Gastrocnemius medialis (tissue), 4 donors: ENCODE measurements around the gene KYNU. TPM values are rescaled to one million over a fixed set of nuclear protein-coding genes. Genes with fewer than 3 reads are reported as not detected.

Experiments used
- ATAC-seq, 2 donors: fragments of 150-250 bp; one replicate each; pipeline ENCODE4 v1.9.1; 2016
- DNase-seq, 2 donors: peaks; one replicate each; pipeline ENCODE4 v3.0.0-alpha.2; 2019
- H3K27ac ChIP-seq, 4 donors: fragments of 200-600 bp; sonication (generic); 1 replicate in 1 of 4; 2 replicates in 3 of 4; pipeline ENCODE4 v1.5.1; 2016 to 2018; ENCODE audit warnings: mild to moderate bottlenecking in 2 of 4, moderate library complexity in 1 of 4
- H3K27me3 ChIP-seq, 3 donors: fragments of 200-600 bp; sonication (generic) in 2 of 3; 1 replicate in 1 of 3; 2 replicates in 2 of 3; pipeline versions ENCODE4 v1.5.1 to v1.6.0; 2016 to 2019; ENCODE audit warnings: mild to moderate bottlenecking in 1 of 3, moderate library complexity in 1 of 3
- H3K36me3 ChIP-seq, 2 donors: fragments of 200-600 bp; sonication (generic) in 1 of 2; one replicate each; pipeline ENCODE4 v1.5.1; 2017 to 2018
- H3K4me1 ChIP-seq, 2 donors: fragments of 200-600 bp; sonication (generic) in 1 of 2; one replicate each; pipeline ENCODE4 v1.5.1; 2016 to 2017; ENCODE audit warnings: mild to moderate bottlenecking in 2 of 2
- H3K4me3 ChIP-seq, 4 donors: fragments of 200-600 bp; sonication (generic) in 3 of 4; 1 replicate in 1 of 4; 2 replicates in 3 of 4; pipeline ENCODE4 v1.5.1; 2016 to 2019; ENCODE audit warnings: mild to moderate bottlenecking in 2 of 4
- H3K9me3 ChIP-seq, 3 donors: fragments of 200-600 bp; sonication (generic) in 2 of 3; 1 replicate in 1 of 3; 2 replicates in 2 of 3; pipeline ENCODE4 v1.5.1; 2016 to 2019
- POLR2A ChIP-seq, 2 donors: fragments of 450-650 bp; IDR thresholded peaks; one replicate each; pipeline ENCODE4 v1.6.1; 2017; ENCODE audit warnings: antibody characterized with exemption in 2 of 2, mild to moderate bottlenecking in 2 of 2, moderate library complexity in 2 of 2
- in situ Hi-C, 4 donors: fragments of 200-750 bp; cut with MboI; loops; one replicate each; pipeline versions ENCODE4 v1.15.0 to v1.8.0; 2017; ENCODE audit warnings: low sequenced_read_pairs in 4 of 4
- intact Hi-C: fragments of 100-400 bp; cut with DNase I; formaldehyde crosslinking; loops from one replicate; pipeline ENCODE4 v1.15.1; 2023; ENCODE audit warnings: low total_unique reads
- total RNA-seq, 4 donors: library from RNA; depleted of rRNA; stranded (reverse); fragments of >200 nt; gene quantifications; one replicate each; pipeline versions ENCODE4 v1.1.0 to v1.2.3, GENCODE V29; 2016
- TF ChIP-seq, protein P1 (sequence below), 5 experiments: fragments of 450-650 bp in 3 of 5; fragments of 200-600 bp in 2 of 5; sonication (generic) in 2 of 5; IDR thresholded peaks in 4 of 5; conservative IDR thresholded peaks in 1 of 5; 1 replicate in 4 of 5; 2 replicates in 1 of 5; pipeline ENCODE4 v1.5.1; 2016 to 2019; ENCODE audit warnings: antibody characterized with exemption in 5 of 5, mild to moderate bottlenecking in 3 of 5, moderate library complexity in 3 of 5

KYNU gene
- total RNA-seq, 4 donors from 2014 or later, result 0.46 to 2.0 (median 0.61) TPM; not detected in 1

DNA sequence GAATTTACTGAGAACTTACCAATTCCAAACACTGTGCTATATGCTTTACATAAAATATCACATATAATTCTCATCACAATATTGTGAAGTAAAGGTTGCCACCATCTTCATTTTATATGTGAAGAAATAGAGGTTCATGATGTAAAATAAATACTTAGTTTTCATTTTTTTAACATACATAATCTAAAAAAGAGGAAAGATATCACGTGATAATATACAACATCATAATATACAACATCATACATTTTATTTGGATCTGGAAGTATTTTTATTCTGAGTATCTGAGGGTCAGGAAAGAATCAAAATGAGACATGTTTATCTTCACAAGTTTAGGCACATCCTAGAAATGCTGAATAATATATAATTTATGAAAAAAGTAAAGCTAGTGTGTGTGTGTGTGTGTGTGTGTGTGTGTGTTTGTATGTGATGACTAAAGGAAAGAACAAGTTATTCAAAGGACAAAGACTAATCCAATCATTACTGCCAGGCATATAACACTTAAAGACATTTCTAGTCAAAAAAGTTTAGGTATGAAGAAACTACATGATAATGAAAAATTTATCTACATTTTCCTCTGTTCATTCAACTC lies 186.2 kb downstream of the KYNU start:
- DNase-seq (no peak), ATAC-seq (no peak)
- H3K4me3 ChIP-seq, result no peak overlapping the region
- H3K9me3 ChIP-seq, result no peaks in the 10 kb centered on the region
- no peaks in the 10 kb centered on the region for H3K4me1 ChIP-seq
- no peak overlapping the region for H3K27ac ChIP-seq
- in situ Hi-C loops, result no loop called here
- intact Hi-C loops, result no loop called here
- no peaks in the 10 kb centered on the region for H3K27me3 ChIP-seq
- TF ChIP-seq, protein P1, sequence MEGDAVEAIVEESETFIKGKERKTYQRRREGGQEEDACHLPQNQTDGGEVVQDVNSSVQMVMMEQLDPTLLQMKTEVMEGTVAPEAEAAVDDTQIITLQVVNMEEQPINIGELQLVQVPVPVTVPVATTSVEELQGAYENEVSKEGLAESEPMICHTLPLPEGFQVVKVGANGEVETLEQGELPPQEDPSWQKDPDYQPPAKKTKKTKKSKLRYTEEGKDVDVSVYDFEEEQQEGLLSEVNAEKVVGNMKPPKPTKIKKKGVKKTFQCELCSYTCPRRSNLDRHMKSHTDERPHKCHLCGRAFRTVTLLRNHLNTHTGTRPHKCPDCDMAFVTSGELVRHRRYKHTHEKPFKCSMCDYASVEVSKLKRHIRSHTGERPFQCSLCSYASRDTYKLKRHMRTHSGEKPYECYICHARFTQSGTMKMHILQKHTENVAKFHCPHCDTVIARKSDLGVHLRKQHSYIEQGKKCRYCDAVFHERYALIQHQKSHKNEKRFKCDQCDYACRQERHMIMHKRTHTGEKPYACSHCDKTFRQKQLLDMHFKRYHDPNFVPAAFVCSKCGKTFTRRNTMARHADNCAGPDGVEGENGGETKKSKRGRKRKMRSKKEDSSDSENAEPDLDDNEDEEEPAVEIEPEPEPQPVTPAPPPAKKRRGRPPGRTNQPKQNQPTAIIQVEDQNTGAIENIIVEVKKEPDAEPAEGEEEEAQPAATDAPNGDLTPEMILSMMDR (IDR thresholded peaks at IDR 0.05 in 4 of 5, conservative IDR thresholded peaks at IDR 0.05 in 1 of 5), result no peak
- no peak for TF ChIP-seq POLR2A (IDR thresholded peaks at IDR 0.05)
- H3K36me3 ChIP-seq, result no peaks in the 10 kb centered on the region

DNA sequence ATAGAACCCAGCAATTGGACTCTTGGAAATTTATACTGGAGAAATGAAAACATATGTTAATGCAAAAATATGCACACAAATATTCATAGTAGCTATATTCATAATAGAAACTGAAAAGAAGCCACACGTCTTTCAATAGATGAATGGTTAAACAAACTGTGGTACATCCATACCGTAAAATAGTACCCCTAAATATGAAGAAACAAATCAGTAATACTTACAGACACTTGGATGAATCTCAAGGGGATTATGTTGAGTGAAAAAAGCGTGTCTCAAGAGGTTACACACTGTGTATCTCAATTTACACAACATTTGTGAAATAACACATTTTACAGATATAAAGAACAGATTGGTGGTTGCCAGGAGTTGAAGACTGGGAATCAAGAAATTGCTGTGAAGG lies 190.6 kb downstream of the KYNU start:
- DNase-seq (no peak), ATAC-seq (no peak)
- Histone ChIP-seq H3K27me3 (no peaks in the 10 kb centered on the region), H3K4me3 (no peak overlapping the region), H3K36me3 (no peaks in the 10 kb centered on the region), H3K9me3 (no peaks in the 10 kb centered on the region), H3K27ac (no peak overlapping the region), H3K4me1 (no peaks in the 10 kb centered on the region)
- intact Hi-C loops (no loop called here), in situ Hi-C loops (no loop called here)
- TF ChIP-seq, protein P1 (IDR thresholded peaks at IDR 0.05 in 4 of 5, conservative IDR thresholded peaks at IDR 0.05 in 1 of 5), result no peak
- no peak for TF ChIP-seq POLR2A (IDR thresholded peaks at IDR 0.05)

DNA sequence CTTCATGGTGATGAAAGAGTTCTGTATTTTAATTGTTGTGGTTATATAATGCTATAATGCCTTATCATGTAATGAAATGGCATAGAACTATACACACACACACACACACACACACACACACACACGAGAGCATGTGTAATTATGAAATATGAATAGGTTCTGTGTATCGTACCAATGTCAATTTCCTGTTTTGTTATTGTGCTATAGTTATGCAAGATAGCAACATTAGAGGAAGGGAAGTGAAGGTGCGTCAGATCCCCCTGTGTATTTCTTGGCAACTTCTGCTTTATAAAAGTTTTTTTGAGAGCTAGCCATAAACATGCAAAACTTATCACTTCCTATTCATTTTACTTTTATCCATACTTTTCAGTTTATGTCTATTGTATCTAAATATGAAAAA lies 191.0 kb downstream of the KYNU start:
- Histone ChIP-seq H3K9me3 (no peaks in the 10 kb centered on the region), H3K27ac (no peak overlapping the region), H3K4me1 (no peaks in the 10 kb centered on the region), H3K4me3 (no peak overlapping the region), H3K36me3 (no peaks in the 10 kb centered on the region), H3K27me3 (no peaks in the 10 kb centered on the region)
- intact Hi-C loops (no loop called here), in situ Hi-C loops (no loop called here)
- TF ChIP-seq POLR2A (IDR thresholded peaks at IDR 0.05), result no peak
- TF ChIP-seq, protein P1 (IDR thresholded peaks at IDR 0.05 in 4 of 5, conservative IDR thresholded peaks at IDR 0.05 in 1 of 5), result no peak
- DNase-seq (no peak), ATAC-seq (no peak)

DNA sequence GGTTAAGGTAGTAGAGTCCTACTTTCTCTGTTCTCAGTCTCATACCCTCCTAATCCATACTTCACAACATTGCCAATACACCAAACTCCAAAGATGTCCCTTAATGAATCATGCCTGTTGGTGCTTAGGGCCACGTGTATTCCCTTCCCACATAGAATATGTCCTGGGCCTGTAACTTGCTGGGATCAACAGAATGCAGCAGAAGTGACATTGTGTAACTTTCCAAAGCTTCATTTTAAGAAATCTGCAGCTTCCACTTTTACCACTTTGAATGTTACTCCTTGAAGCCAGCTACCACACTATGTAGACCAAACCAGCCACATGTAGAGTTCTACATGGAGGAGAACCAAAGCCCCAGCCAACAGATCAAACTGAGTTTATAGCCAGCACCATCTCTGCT lies 193.2 kb downstream of the KYNU start:
- Histone ChIP-seq H3K4me1 (no peaks in the 10 kb centered on the region), H3K4me3 (no peak overlapping the region), H3K27ac (no peak overlapping the region), H3K9me3 (no peaks in the 10 kb centered on the region), H3K27me3 (no peaks in the 10 kb centered on the region), H3K36me3 (no peaks in the 10 kb centered on the region)
- no peak for TF ChIP-seq POLR2A (IDR thresholded peaks at IDR 0.05)
- TF ChIP-seq, protein P1 (IDR thresholded peaks at IDR 0.05 in 4 of 5, conservative IDR thresholded peaks at IDR 0.05 in 1 of 5), result no peak
- no peak for ATAC-seq
- in situ Hi-C loops, result no loop called here
- intact Hi-C loops, result no loop called here
- no peak for DNase-seq
